Muscle layer of duodenum (tissue), 2 donors: ENCODE results near the gene CHKB.

Experiments used
- H3K27ac ChIP-seq: one replicate; pipeline ENCODE4 v1.7.0; 2013; ENCODE audit warnings: mild to moderate bottlenecking, low read length
- H3K27me3 ChIP-seq: one replicate; pipeline ENCODE4 v1.7.0; 2013; ENCODE audit warnings: low read depth, mild to moderate bottlenecking, control low read depth, low read length
- H3K36me3 ChIP-seq, 2 donors: one replicate each; pipeline ENCODE4 v1.7.0; 2013; ENCODE audit warnings: low read length in 2 of 2, control low read depth in 1 of 2, mild to moderate bottlenecking in 1 of 2; ENCODE audit not compliant: insufficient read depth in 2 of 2, control insufficient read depth in 1 of 2
- H3K4me1 ChIP-seq, 2 donors: one replicate each; pipeline ENCODE4 v1.7.0; 2013; ENCODE audit warnings: low read length in 2 of 2, mild to moderate bottlenecking in 2 of 2, control low read depth in 1 of 2, moderate library complexity in 1 of 2; ENCODE audit not compliant: insufficient read depth in 2 of 2, control insufficient read depth in 1 of 2
- H3K4me3 ChIP-seq, 2 donors: one replicate each; pipeline ENCODE4 v1.7.0; 2013; ENCODE audit warnings: low read length in 2 of 2, low read depth in 1 of 2, mild to moderate bottlenecking in 1 of 2
- H3K9me3 ChIP-seq, 2 donors: one replicate each; pipeline ENCODE4 v1.7.0; 2013; ENCODE audit warnings: low read length in 2 of 2, control low read depth in 1 of 2, mild to moderate bottlenecking in 1 of 2; ENCODE audit not compliant: control insufficient read depth in 1 of 2
- donor health status: healthy.

CHKB gene, protein sequence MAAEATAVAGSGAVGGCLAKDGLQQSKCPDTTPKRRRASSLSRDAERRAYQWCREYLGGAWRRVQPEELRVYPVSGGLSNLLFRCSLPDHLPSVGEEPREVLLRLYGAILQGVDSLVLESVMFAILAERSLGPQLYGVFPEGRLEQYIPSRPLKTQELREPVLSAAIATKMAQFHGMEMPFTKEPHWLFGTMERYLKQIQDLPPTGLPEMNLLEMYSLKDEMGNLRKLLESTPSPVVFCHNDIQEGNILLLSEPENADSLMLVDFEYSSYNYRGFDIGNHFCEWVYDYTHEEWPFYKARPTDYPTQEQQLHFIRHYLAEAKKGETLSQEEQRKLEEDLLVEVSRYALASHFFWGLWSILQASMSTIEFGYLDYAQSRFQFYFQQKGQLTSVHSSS

DNA sequence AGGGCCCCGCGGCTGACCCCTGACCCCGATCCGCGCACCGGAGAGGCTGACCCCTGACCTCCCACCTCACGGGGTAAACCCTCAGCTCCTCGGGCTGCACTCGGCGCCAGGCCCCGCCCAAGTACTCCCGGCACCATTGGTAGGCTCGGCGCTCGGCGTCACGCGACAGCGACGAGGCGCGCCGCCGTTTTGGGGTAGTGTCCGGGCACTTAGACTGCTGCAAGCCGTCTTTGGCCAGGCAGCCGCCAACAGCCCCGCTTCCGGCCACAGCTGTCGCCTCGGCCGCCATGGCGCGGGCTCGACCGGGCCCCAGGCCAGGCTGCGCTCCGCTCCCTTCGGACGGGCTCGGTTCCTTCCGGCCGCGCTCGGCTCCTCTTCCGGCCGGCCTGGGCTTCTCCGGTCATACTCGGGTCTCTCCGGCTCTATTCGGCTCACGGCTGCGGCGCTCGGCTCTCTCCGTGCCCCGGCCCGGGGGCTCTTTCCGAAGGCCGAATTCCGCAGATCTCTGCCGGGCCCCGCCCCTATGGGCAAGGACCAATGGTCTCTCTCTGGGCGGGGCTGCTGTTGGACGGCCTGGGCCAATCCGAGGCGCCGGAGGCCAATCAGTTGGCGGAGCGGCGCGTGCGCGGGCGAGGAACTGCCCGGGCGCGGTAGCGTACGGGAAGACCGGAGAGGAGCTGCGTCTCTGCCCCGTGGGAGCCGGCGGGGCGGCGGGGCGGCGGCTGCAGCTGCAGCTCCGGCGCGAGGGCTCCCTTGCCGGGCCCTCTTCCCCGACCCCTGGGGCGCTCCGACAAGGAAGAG is at the start of gene CHKB:
Gene CHKB (minus strand): TSS at position 357 of the 801 bp plus-strand sequence. CDS start 68 bp downstream, at position 289.
- peaks cover 3 to 5% of the 10 kb centered on the region in 2 donors for H3K36me3 ChIP-seq
- no peaks in the 10 kb centered on the region for H3K9me3 ChIP-seq
- H3K4me3 ChIP-seq = peak within 1 kb of the TSS; percentile 74 to 83
- peaks cover 10 to 23% of the 10 kb centered on the region in 2 donors for H3K4me1 ChIP-seq
- H3K27ac ChIP-seq = peak within 1 kb of the TSS; percentile 84
- H3K27me3 ChIP-seq = no peaks in the 10 kb centered on the region

DNA sequence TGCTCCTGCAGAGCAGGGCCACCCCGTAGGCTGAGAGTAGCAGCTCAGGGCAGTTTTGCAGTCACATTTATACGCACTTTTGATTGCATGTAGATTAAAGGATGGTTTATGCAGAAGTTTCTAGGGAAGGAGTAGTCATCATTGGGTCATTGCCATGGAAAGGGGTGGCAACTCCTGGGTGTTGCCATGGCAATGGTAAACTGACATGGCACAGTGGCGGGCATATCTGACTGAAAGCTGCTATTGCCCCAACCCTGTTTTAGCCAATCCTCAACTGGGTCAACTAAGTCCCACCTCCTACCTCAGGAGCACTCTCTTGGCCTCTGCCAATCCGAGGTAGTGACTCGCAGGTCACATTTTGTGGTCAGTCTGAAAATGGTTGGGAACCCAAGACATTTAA is 47.7 kb upstream of the CHKB start:
- H3K27ac ChIP-seq = no peak overlapping the region
- no peak overlapping the region for H3K4me3 ChIP-seq
- peaks cover 6 to 23% of the 10 kb centered on the region in 2 donors for H3K4me1 ChIP-seq
- H3K27me3 ChIP-seq = no peaks in the 10 kb centered on the region
- H3K36me3 ChIP-seq = no peaks in the 10 kb centered on the region
- no peaks in the 10 kb centered on the region for H3K9me3 ChIP-seq

DNA sequence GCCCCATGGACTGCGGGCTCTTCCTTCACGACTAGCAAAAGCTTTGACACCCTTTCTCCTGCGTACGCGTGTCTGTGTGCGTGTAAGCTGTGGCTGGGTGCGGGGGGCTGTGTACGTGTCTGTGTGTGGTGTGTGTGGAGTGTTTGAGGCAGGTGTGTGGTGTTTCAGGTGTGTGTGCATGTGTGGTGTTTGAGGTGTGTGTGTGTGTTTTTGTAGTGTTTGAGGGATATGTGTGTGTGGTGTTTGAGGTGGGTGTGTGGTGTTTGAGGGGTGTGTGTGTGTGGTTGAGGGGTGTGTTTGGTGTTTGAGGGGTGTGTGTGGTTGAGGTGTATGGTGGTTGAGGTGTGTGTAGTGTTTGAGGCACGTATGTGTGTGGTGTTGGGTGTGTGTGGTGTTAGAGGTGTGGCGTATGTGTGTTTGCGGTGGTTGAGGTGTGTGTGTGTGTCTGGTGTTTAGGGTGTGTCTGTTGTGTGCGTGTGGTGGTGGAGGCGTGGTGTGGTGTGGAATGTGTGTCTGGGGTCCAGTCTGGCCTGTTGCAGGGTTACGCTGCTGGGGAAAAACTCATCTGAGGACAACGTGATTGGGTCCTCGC is 46.0 kb upstream of the CHKB start:
- H3K4me3 ChIP-seq = peak overlapping the region; percentile 75
- no peaks in the 10 kb centered on the region for H3K9me3 ChIP-seq
- peaks cover 6 to 23% of the 10 kb centered on the region in 2 donors for H3K4me1 ChIP-seq
- no peaks in the 10 kb centered on the region for H3K36me3 ChIP-seq
- no peaks in the 10 kb centered on the region for H3K27me3 ChIP-seq
- H3K27ac ChIP-seq = no peak overlapping the region

DNA sequence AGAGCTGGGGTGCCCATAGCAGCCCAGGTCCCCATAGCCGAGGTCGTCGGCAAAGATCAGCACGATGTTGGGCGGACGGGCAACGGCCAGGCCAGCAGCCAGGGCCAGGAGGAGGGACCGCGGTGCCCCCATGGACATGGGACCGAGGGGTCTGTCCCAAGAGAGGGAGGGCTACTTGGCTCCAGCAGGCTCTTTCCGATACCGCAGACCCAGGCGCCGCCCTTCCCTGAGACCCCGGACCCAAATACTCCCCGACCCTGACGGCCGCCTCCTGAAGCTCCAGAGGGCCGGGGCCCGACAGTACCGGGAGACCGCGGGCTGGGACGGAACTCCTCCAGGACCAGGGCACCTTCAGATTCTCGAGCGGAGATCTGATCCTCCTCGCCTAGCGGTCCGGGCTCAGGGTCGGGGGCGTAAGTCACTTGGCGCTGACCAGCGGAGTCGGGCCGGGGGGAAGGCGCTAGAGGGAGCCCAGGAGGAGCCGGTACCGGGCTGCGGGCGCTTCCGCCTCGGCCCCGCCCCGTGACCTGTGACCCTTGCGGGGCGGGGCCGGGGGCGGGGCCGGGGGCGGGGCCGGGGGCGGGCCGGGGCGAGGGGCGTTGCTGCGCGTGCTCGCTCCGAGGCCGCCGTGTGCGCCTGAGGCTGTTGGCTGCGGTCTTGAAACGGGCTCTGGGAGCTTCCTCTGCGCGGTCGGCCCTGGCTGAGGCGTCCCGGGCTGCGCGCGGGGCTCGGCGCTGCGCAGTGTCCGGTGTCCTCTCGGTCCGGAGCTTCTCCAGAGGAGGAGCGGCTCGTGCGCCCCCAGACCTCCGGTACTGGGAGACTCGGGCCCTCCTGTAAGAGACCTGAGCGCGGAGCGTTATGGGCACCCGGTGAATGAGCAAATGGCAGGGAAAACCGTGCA is 45.2 kb upstream of the CHKB start, which contains the start of gene ARSA:
Gene ARSA (minus strand): TSS at position 511 of the 901 bp plus-strand sequence. CDS start 373 bp downstream, at position 138.
- Histone ChIP-seq H3K36me3 (no peaks in the 10 kb centered on the region), H3K27ac (no peak within 1 kb of the TSS), H3K4me1 (peaks cover 6 to 23% of the 10 kb centered on the region in 2 donors), H3K4me3 (peak within 1 kb of the TSS; percentile 75), H3K9me3 (no peaks in the 10 kb centered on the region), H3K27me3 (no peaks in the 10 kb centered on the region)

DNA sequence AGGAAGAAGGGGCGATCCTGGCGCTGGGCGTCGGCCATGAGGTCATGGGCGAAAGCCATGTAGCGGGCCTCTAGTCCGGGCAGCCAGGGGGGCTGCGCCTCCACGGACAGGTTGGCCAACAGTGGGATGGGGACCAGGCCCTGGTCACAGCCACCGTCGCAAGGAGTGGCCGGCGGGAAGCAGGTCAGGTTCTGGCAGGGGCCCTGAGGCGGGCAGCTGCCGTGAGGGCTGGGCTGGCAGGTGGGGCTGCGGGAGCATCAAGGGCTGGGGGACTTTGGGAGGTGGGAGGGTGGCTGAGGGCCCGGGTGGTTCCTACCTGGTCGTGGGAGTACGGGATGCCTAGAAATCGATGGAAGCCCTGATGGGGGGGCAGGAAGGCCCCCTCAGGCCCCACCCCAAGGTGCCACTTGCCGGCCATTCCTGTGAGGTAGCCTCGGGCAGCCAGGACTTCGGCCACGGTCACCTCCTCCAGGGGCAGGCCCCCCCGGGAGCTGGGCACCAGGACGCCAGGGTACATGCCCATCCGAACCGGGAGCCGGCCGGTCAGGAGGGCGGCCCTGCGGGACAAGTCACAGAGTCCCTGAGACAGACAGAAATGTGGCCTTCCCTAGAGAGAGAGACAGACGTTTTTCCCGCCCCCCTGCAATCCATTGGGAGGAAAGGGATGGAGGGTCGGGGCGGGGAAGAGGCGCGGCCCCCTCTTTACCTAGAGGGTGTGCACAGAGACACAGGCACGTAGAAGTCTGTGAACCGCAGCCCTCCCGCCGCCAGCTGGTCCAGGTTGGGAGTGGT is 44.4 kb upstream of the CHKB start:
- Histone ChIP-seq H3K27ac (no peak overlapping the region), H3K4me3 (peak overlapping the region; percentile 64 to 75), H3K4me1 (peaks cover 6 to 23% of the 10 kb centered on the region in 2 donors)

DNA sequence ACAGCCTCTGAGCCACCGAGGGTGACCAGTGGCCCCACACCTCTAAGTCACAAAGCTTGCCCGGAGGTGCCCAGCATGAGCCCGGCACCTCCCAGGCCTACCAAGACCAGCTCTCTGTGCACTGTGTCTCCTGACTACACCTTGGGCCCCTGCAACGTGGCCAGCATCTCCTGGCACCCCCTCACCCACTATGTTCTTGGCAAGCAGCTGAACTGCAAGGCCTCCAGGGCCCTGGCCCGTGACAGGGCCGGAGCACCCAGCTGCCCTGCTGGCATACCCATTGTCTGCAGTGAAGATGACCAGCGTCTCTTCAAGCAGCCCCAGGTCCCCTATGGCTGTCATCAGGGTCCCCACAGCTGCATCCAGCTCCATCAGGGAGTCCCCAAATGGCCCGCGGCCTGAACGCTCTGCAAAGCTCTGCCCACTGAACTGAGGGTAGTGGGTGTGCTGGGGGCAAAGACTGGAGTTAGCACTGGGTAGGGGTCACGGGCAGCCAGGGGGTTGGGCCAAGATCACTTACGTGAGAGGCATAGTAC is 43.7 kb upstream of the CHKB start:
- Histone ChIP-seq H3K4me3 (no peak overlapping the region), H3K27ac (no peak overlapping the region), H3K27me3 (no peaks in the 10 kb centered on the region)

More for the DNA sequence above, 44.4 kb upstream of the CHKB start:
- Histone ChIP-seq H3K36me3 (no peaks in the 10 kb centered on the region), H3K9me3 (no peaks in the 10 kb centered on the region), H3K27me3 (no peaks in the 10 kb centered on the region)

DNA sequence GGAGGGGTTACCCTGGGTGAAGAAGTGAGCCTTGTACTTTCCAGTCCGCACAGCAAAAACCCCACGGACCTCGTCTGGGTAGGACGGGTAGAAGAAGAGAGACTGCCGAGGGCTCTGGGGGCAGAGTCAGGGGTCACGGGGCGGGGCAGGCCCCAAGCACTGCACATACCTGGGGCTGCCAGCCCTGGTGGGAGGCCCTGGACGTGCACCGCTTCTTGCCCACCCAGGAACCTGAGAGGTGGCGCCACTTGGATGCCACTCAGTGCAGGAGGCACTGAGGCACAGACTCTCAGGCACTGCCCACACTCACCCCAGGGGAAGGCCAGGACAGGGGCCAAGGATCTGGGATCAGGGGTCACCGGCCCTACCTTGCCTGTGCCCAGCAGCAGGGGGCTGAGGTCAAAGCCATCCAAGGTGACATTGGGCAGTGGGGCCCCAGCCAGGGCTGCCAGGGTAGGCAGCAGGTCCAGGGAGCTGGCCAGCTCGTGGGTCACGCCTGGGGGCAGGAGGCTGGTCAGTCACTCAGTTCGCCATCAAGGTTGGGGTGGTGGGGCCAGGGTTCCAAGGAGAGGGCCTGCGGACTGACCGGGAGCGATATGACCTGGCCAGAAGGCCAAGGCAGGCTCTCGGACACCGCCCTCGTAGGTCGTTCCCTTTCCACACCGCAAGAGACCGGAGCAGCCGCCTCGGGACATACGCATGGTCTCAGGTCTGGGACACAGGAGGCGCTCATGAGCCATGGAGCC is 43.1 kb upstream of the CHKB start:
- Histone ChIP-seq H3K9me3 (no peaks in the 10 kb centered on the region), H3K36me3 (no peaks in the 10 kb centered on the region), H3K27ac (no peak overlapping the region), H3K4me1 (peaks cover 13 to 26% of the 10 kb centered on the region in 2 donors), H3K27me3 (no peaks in the 10 kb centered on the region), H3K4me3 (no peak overlapping the region)

More for the DNA sequence above, 43.7 kb upstream of the CHKB start:
- H3K4me1 ChIP-seq = peaks cover 7 to 23% of the 10 kb centered on the region in 2 donors
- H3K9me3 ChIP-seq = no peaks in the 10 kb centered on the region
- no peaks in the 10 kb centered on the region for H3K36me3 ChIP-seq

DNA sequence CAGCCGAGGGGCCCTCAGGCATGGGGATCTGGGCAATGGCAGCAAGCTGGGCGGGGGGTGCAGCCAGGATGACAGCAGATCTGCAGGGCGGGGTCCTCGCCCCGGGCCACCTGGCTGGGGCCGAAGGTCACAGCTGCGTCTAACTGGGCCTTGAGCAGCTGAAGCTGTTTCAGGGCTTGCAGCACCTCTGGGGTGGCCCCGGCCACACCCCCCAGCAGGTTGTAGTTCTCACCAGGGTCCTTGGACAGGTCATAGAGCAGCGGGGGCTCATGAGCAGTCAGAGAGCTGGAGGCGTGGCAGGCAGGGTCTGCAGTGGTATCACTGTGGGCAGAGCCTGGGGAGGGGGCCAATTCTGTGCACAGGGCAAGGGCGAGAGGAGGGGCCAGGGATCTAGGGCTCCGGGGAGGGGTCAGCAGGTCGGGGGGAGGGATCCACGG is 42.5 kb upstream of the CHKB start:
- H3K27ac ChIP-seq = no peak overlapping the region
- peaks cover 17 to 31% of the 10 kb centered on the region in 2 donors for H3K4me1 ChIP-seq
- H3K4me3 ChIP-seq = no peak overlapping the region
- no peaks in the 10 kb centered on the region for H3K27me3 ChIP-seq
- no peaks in the 10 kb centered on the region for H3K36me3 ChIP-seq
- H3K9me3 ChIP-seq = no peaks in the 10 kb centered on the region

DNA sequence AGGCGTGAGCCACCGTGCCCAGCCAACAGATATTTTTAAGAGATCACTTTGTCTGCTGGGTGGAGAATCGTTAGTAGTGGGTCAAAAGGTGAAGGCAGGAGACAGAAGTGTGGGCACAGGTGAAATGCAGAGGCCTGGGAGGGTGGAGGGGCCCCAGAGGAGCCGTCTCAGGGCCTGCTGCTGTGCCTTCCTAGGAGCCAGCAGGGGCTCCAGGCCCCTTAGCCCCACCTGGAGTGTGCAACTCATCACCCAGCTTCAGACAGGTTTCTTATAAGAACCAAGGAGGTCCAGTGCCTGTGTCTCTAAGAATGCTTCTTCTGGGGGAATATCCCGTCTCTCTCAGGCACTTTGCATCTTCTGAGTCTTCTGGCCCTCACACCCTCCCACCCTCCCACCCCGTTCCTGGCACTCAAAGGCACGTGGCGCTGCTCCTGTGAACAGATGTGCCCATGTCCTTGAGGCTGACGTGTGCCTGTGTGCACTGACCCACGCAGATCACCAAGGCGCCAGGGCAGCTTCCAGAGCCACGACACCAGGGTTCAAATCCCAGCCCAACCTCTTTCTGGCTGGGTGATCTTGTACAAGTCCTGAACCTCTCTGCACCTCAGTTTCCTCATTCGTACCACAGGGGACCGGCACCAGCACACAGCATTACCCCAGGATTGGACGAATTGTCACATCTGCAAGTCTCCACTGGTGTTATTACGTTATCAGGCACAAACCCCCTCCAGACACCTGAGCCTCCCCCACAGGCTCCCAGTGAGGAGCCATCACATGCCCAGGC is 41.9 kb upstream of the CHKB start:
- Histone ChIP-seq H3K4me1 (peaks cover 17 to 36% of the 10 kb centered on the region in 2 donors), H3K4me3 (no peak overlapping the region), H3K36me3 (no peaks in the 10 kb centered on the region), H3K9me3 (no peaks in the 10 kb centered on the region), H3K27me3 (peaks cover 3% of the 10 kb centered on the region), H3K27ac (no peak overlapping the region)
